Keratinocyte (primary cell): ENCODE results near the gene MMEL1.
"Not testable (repeated sequence)": the region's sequence is repeated elsewhere in the genome, so short reads cannot be mapped to it uniquely, and the experiment has no call there.

Source experiments
- CTCF ChIP-seq, 3 experiments: IDR thresholded peaks in 1 of 3; conservative IDR thresholded peaks in 1 of 3; optimal IDR thresholded peaks in 1 of 3; 2 replicates in 2 of 3; 3 replicates in 1 of 3; pipeline versions ENCODE3 to v1.5.1; 2011; ENCODE audit warnings: low read length in 3 of 3, mild to moderate bottlenecking in 3 of 3, moderate library complexity in 2 of 3, control low read depth in 1 of 3, inconsistent platforms in 1 of 3; ENCODE audit not compliant: insufficient read depth in 2 of 3; ENCODE audit errors: extremely low read depth in 1 of 3
- EZH2 ChIP-seq: IDR thresholded peaks from one replicate; pipeline ENCODE4 v1.6.1; 2012; ENCODE audit warnings: inconsistent platforms, mild to moderate bottlenecking, low read length, moderate library complexity

- TF ChIP-seq CTCF (optimal IDR thresholded peaks at IDR 0.05 in 1 of 3, IDR thresholded peaks at IDR 0.05 in 1 of 3, conservative IDR thresholded peaks at IDR 0.05 in 1 of 3; ENCODE audit: extremely low read depth in 1 of 3, insufficient read depth in 2 of 3, low read length in 3 of 3); EZH2: not testable (repeated sequence)
These were observed 63.1 kb downstream of the MMEL1 start for GRCh38 chr1:2569703-2570102.
